NCI-H187 (cell line): ENCODE measurements around the gene DYNC1I1.

Experiments
- DNase-seq, 2 experiments: peaks; one replicate each; lab custom pipeline; 2025; lab: John Stamatoyannopoulos, UW

Gene DYNC1I1

DNA sequence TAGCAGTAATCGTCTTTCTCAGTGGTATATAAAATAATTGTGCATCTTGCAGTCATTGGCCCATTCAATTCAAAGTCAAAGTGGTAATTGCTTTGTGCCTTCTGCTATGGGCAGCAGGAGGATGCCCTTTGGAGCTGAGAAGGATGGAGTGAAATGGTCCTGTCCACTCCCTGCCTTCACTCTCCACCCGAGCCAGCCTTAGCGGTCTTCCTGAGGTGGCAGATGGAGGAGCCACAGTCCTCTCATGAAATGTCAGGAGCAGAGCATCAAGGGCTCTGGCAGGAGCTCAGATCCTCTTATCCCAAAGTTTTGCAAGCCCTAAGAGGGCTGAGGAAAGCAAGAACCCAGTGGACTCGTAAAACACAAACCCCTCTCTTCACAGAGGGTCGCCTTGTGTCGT is 199.4 kb downstream of the DYNC1I1 start:
- DNase-seq = no peak

DNA sequence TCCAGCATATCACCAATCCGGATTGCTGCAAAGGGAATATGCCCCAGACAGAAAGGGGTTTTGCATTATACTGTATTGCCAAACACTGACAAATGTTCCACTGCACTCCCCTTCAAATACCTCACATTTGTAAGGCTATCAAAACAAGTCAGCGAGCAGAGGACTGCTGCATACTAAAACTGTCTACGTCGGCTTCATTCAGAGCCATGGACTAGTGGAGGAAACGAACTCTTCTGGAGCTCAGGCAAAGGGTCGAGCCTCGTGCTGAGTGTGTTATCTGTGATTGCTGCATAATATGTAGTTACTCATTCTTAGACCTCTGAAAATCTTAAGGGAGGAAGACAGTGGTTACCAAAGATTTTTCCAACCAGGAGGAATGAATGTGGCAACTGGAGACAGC is 200.2 kb downstream of the DYNC1I1 start:
- no peak for DNase-seq

DNA sequence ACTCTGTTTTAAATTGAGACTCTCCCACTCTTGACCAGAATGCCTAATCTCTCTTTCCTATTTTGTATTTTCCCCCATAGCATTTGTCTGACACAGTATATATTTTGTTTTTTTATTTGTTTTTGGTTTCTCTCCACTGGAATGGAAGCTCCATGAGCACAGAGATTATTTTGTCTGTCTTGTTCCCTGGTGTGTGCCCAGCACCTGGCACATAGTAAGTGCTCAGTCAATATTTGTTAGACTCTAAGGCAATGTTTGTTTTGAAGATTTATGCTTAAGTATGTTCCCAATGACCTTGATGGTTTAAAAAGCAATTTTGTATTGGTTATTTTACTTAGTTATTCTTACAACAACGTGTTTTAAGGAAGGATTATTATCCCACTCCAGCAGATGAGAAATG is 201.8 kb downstream of the DYNC1I1 start:
- no peak for DNase-seq

DNA sequence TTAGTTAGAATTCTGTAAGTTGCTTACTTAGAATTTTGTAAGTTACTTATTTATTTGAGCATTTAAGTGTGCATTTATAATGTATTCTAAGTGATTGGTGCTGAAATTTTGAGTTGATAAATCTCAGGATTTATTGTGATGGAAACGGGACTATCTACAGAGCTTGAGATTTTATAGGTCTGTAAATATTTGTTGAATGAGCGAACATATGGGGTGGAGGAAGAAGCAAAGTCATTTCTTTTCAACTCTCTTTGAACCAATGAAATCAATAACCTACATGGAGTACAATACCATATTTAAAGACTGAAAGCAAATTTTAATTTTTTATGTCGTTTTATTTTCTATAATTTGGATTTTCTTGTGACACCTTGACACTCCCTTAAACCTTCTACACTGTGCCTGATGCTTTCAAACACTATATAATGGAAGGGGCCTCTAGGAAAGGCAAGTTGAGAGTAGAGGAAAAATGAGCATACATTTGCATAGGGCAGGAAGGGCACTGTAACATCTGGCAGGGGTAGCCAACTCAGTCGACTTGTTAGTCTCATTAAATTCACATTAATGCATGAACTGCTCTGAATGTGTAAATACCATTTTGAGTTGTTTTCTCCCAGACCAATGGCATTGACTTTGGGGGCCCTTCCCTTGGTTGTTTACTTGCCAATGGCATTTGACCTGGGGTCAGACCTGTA is 204.2 kb downstream of the DYNC1I1 start:
- no peak for DNase-seq

DNA sequence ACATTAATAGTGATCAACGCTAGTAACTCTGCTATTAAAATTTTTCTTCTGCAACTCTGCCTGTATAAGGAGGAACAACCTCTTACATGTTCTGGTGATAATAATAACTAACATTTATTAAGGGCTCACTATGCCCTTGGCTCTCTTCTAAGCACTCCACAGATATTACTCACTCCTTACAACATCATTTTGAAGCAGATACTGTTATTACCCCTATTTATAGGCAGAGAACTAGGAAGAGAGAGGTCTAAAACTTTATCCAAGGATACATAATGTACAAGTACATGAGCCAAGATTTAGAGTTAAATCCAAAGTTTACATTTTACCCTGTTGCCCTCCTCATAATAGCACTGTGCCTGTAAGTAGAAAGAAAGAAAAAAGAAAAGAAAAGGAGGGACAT is 205.6 kb downstream of the DYNC1I1 start:
- DNase-seq = no peak

DNA sequence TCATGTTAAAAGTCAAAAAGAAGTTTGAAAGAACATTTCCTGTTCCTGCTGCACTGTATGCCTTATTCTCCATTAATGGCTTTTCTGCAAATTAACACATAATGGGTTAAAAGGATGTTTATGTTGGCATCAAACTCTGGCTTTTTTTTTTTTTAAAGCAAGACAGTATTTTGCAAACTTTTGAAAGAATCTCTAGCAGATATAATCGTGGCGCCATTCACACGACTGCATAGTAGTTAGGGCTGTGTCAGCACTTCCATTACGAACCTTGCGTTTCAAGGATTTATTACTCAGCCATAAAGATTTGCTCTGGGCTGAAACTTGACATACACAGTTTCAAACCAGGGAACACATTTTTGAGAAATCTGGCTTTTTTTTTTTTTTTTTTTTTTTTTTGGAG is 207.8 kb downstream of the DYNC1I1 start:
- DNase-seq = no peak

DNA sequence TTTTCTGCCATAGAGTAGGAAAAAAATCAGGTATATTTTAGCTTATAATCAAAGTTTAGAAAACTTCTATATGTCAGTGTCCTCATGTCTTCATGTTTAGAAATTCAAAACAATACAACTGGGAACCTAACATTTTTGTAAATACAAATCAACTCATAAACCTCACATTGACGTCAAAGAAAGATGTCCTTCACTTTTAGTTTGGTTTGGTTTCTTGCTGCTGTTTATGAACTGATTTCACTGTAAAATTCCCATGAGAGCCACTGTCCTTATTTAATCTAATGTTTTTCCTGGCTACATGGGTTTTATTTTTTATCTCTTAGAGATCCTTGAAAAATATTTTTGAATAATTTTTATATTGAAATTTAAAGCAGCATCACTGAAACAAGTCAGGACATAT is 208.4 kb downstream of the DYNC1I1 start:
- no peak for DNase-seq

DNA sequence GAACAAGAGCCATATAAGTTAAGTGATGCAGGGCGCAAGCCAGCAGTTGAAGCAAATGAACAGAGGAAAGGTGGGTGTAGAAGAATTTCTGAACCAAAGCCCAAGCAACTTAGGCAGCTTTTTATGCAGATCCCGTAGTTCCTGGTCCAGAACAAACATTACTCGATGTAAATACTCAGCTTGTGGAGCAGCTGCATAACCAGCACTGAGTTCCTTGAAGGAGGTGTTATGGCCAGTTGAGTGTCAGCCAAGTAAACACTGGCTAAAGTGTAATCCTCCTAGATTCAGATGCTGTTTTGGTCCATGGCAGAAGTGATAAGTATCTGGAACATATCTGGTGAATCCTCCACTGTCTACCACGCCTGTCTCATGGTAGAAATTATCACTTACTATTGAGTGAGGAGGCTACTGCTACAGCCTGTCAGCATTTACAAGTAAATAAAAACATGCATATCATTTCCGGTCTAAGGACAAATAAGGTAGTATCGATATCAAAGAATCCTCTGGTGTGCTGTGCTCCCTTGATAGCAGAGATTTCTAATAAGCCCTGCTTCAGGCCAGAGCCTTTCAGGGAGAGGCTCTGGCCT is 213.9 kb downstream of the DYNC1I1 start:
- DNase-seq = no peak

DNA sequence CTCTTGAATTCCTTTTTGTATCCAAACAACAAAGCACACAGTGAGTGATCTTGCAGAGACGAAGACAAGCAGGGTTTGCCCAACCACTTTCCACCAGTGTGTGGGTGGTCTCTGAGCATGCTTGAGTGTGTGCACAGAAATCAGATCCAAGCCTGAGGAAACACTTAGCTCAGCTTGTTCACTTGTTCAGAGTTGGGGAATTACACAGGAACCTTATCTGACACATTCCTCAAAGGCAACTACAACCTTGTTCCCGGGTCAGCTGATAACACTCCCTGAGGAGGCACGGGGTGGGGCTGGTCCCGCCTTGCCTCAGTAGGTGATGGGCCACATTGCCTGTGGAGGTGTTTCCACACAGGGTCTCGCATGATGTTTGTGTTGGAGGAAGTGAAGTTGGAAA is 216.9 kb downstream of the DYNC1I1 start:
- no peak for DNase-seq

DNA sequence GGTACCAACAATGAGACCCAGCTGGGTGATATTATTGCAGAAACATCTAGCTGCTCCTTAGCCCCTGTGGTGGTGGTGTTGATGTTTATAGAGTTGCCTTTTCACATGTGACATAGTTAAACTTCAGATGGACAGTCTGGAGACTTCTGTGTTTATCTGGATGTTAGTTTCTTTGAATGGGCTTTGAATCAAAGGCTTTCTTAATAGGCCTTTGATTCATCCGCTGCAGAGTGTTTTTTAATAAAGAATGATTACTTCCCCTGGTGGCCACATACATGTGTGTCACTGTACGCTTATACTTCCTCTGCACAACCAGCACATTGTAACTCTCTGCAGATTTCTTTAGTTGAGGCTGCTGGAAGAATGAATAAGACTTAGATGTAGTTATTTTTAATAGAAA is 221.0 kb downstream of the DYNC1I1 start:
- no peak for DNase-seq

DNA sequence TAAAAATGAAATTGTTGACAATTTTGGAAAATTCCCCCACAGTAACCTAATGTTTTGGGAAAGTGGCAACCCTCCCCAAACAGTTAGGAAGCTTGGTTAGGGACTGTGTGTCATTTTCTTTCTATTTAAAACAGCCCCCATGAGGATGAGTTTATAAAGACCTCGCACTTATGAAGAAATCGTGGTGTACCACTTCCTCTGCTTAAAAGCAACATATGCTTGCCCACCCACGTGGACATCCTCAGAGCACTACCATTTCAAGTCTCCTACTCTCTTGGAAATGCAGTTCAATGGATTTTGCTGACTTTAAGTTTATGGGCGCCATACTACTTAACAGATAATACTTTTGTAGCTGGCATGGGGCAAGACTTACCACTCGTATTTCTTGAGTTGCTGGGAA is 223.8 kb downstream of the DYNC1I1 start:
- no peak for DNase-seq

DNA sequence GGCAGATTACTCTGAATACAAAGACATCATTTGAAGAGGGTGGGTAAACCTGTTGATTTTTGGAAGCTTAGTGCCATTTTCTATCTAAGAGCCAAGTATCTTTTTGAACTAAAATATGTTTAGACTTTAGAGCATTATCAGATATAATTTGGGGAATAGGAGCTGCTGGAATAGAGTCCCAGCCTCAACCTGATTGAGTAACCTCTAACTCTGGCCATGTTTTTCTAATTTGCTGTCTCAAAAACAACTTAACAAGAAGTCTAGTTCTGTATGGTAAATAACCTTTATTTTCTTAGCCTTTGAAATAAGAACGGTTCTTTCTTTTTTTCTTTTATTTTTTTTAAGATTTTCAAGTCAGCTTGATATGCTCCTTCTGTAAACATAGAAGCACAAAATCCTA is 224.5 kb downstream of the DYNC1I1 start:
- no peak for DNase-seq

DNA sequence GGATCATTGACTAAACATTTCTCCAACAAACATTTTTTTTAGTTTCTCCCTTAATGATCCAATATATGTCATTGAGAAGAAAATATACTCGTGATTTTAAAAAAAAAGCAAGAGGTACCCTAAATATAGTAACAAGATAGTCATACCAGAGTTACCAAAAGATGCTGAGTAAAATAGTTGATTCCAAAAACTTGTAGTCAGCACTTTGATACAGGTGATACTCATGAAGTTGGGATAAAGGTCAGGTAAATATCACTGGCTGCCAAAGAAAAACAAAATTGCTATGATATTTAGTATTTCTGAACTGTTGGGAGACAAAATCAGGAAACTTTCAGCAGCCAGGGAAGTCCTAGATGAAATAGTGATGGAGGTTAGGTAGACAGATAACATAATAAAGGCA is 225.3 kb downstream of the DYNC1I1 start:
- DNase-seq = no peak

DNA sequence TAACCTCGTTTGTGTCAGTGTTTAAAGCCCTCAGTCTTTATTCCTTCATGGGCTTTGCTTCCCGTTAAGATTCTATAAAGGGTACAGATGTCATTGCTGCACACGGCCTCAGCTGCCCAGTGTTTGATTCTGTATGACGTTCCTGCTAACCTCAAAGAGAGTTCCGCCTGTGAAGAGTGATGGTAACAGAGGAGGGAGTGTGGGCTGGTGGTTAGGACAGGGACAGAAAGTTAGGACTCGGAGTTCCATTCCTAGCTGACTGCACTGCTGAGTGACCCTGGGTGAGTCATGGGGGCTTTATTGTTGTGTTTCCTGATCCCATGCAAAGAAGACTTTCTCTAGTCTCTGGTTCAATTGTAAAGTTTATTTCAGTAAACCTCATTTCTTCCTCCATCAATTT is 227.1 kb downstream of the DYNC1I1 start:
- DNase-seq = no peak

DNA sequence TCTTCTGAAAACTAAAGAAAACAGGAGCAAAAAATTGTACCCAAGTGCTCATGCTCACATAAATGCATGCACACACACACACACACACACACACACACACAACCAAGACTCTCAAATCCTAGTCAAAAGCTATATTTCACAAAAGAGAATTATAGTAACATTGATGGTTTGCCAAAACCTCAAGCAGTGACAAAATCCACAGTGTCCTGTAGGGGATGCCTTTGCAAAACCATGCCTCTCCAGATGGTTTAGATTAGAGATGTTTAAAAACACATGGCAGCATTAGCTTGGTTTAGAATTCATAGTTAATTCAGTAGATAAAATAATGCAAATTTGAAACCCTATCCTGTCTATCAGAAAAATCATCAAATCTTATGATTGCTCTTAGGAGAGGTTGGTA is 232.2 kb downstream of the DYNC1I1 start:
- no peak for DNase-seq

DNA sequence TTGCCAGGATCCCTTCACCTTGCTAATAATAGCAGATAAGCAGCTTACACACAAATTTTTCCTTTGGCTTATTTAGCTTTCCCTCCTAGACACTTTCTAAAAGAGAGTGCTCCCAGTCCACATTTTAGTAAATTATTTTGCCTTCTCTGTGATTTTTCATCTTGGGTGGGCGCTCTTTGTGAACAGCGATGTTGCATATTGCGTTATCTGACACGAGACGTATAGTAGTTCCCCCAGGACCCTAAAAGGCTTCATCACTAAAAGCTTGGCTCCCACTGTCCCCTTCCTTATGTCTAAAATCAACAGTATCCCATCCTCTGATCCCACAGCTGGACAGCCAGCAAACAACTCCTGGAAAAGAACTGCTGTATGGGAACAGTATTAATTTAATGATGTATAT is 232.9 kb downstream of the DYNC1I1 start:
- DNase-seq = no peak

DNA sequence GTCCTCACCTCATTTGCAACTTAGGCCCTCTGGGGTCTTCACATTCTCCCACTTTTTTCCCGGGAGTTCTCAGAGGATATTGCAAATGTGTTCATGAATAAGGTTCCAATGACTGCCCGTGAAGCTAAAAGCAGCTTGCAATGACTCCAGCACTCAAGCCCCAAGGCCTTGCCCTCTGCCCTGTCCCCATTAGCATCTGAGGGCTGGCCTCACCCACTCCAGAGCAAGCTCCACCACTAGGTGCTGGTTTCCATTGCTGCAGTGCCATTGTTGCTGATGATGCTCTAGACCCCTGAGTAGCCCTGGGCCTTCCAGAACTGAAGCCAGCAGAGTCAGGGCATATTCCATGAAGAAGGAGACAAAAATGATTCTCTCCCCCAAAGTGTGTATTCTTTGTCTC is 236.8 kb downstream of the DYNC1I1 start:
- DNase-seq = no peak

DNA sequence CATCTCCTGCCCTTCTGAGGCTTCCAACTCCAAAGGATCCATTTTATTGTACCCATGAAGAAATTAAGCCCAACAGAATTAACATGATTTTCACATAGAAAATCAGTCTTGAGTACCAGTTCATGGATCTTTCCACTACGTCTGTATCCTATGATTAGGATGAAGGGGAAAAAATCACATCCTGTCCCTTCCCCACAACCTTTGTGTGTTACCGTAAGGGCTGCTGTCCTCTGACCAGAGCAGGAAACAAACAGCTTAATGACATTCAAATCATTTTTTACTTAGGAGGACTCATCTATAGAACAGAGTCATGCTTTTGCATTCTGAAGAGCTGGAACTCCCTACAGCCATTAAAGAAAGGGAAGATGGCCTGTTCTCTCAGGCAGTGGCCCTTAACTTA is 241.5 kb downstream of the DYNC1I1 start:
- DNase-seq = peak in 1 of 2 experiments; percentile 11

DNA sequence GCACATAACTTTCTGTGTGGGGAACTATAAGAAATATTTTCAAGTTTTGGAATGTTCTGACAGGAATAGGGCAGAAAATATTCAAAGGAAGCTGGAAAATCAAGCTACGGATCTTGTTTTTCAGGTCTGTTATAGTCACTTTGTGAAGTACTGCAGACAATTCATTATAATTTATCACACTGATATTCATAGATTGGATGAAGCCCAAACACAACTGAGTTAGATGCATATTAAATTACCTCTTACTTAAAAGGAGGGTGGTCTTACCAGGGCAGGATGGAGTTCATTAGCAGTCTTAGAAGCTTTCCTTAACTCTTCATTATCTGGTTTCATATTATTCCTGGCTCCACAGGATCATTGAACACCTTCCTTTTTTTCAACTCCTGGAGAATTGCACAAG is 242.3 kb downstream of the DYNC1I1 start:
- no peak for DNase-seq

DNA sequence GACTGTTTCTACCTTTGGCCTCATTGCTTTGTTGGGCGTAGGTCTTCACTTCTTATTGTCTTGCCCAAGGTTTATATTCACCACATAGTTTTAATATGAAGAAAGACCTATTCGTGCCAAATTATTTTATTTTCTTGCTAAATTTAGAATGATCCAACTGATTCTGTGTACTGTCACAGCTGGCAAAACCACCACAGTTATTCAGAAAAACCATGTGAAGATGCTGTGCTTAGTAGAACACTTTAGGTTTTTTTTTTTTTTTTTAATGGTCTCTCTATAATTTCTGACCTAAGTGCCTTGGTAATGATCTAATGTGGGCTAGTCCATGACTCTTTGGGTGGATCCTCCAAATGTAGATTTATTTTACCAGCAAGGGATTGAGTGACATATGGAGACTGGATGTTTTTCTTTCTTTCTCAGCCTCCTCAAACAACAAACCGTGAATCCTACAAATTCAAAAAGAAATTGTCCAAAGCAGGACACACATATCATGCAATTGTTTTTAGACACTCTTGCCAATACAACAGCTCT is 243.8 kb downstream of the DYNC1I1 start:
- DNase-seq = no peak

DNA sequence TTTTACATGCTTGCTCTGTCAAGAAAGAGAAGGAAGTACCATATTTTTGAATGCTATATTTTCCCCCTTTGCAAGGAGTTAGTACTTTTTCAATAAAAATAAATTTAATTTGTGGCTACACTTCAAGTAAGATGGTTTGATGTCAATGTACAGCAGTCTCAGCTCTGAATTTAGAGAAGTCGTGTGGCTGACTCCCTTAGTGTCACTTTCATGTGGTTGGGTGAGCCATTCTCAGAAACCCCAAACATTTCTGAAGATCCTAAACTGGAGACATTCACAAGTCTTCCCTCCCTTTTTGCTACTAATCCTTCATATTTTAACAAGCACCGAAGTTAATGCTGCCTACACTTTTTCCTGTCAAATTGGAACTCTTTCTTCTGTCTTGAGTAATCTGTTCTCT is 244.4 kb downstream of the DYNC1I1 start:
- no peak for DNase-seq

DNA sequence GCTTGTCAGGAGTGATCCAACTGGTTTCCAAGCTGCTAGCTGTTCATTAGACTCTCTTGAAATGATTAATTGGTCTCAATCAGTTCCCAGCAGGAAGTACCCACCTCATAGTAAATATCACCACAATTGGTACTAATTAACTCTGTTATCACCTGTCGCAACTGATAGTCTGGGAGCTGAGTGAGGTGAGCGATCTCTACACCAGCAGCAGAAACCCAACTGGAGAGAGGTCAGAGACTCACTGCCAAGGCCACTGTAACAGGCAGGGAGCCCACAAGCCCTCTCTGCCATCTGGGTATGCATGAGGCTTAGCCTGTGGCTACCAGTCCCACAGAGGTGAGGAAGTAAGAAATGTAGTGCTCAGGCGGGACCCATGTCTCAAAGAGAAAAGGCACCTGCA is 245.5 kb downstream of the DYNC1I1 start:
- no peak for DNase-seq

DNA sequence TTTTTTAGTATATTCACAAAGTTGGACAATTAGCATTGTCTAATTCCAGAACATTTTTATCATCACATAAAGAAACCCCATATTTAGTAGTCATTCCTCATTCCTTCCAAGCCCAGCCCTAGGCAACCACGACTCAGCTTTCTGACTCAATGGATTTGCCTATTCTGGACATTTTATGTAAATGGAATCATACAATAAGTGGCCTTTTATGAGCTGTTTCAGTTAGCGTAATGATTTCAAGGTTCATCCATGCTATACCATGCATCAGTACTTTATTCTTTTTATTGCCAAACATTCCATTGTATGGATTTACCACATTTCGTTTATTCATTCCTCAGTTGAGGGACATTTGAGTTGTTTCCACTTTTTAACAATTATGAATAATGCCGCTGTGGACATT is 249.2 kb downstream of the DYNC1I1 start:
- DNase-seq = no peak

DNA sequence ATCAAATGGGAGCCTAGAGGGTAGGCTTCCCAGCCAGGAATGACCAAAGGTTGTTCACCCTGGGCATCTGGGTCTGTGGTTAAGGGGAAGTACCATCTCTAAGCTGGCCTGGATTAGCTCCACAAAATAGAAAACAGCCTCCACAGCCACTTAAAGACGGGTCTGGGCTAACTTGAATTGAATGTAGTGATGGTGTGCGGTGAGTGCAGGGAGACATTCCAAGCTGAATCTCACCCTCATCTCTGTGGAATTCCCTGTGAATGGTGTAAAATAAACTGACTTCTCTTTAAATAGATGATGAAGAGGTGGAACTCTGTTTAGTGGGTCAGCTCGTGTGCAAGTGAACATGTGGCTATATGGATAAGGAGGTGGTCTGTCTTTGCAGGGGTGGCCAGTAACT is 251.0 kb downstream of the DYNC1I1 start:
- no peak for DNase-seq
